Gastroesophageal sphincter (tissue), 3 donors: ENCODE results near the gene BABAM2.

Experiments
- CTCF ChIP-seq, 4 experiments: fragments of 200-600 bp in 2 of 4; fragments of 450-650 bp in 2 of 4; sonication (generic) in 1 of 4; IDR thresholded peaks; one replicate each; pipeline ENCODE4 v1.5.1; 2017 to 2019; ENCODE audit warnings: antibody characterized with exemption in 4 of 4, mild to moderate bottlenecking in 2 of 4, moderate library complexity in 2 of 4
- EP300 ChIP-seq: sonication (generic); formaldehyde crosslinking; IDR thresholded peaks from one replicate; pipeline ENCODE4 v1.6.1; 2017; ENCODE audit warnings: antibody characterized with exemption, mild to moderate bottlenecking
- POLR2A ChIP-seq, 2 donors: fragments of 450-650 bp; IDR thresholded peaks; one replicate each; pipeline ENCODE4 v1.6.1; 2017; ENCODE audit warnings: antibody characterized with exemption in 2 of 2, mild to moderate bottlenecking in 2 of 2, moderate library complexity in 1 of 2

- TF ChIP-seq CTCF (IDR thresholded peaks at IDR 0.05) (no peak), EP300 (no peak), POLR2A (IDR thresholded peaks at IDR 0.05) (no peak)
These were observed 32.3 kb downstream of the BABAM2 start for GRCh38 chr2:27922842-27923241.
